Neutrophil (primary cell): ENCODE measurements around the gene MCUR1.

Experiments
- H3K27ac ChIP-seq: fragments of 200-600 bp; sonication (generic); 2 replicates; pipeline ENCODE4 v1.5.1; 2016; ENCODE audit warnings: mild to moderate bottlenecking, moderate library complexity
- H3K27me3 ChIP-seq: fragments of 200-600 bp; sonication (generic); 2 replicates; pipeline ENCODE4 v1.6.0; 2016; ENCODE audit warnings: mild to moderate bottlenecking
- H3K36me3 ChIP-seq: fragments of 200-600 bp; sonication (generic); 2 replicates; pipeline ENCODE4 v1.5.1; 2017
- H3K4me1 ChIP-seq, 2 experiments: fragments of 200-600 bp in 1 of 2; sonication (generic) in 1 of 2; 1 replicate in 1 of 2; 2 replicates in 1 of 2; pipeline versions ENCODE4 v1.5.1 to v1.6.1; 2013 to 2016; ENCODE audit warnings: low read depth in 1 of 2, low read length in 1 of 2, mild to moderate bottlenecking in 1 of 2, moderate library complexity in 1 of 2; ENCODE audit not compliant: control insufficient read depth in 1 of 2, insufficient read depth in 1 of 2
- H3K4me3 ChIP-seq, 2 experiments: fragments of 200-600 bp in 1 of 2; sonication (generic) in 1 of 2; 1 replicate in 1 of 2; 2 replicates in 1 of 2; pipeline ENCODE4 v1.5.1; 2013 to 2016; ENCODE audit warnings: low read depth in 1 of 2, low read length in 1 of 2, mild to moderate bottlenecking in 1 of 2, moderate library complexity in 1 of 2
- H3K9me3 ChIP-seq: fragments of 200-600 bp; sonication (generic); 2 replicates; pipeline ENCODE4 v1.5.1; 2016
- TF ChIP-seq, protein P1 (sequence below): fragments of 200-600 bp; sonication (generic); IDR thresholded peaks from 2 replicates; pipeline ENCODE4 v1.5.1; 2016; ENCODE audit warnings: antibody characterized with exemption

Gene MCUR1

DNA sequence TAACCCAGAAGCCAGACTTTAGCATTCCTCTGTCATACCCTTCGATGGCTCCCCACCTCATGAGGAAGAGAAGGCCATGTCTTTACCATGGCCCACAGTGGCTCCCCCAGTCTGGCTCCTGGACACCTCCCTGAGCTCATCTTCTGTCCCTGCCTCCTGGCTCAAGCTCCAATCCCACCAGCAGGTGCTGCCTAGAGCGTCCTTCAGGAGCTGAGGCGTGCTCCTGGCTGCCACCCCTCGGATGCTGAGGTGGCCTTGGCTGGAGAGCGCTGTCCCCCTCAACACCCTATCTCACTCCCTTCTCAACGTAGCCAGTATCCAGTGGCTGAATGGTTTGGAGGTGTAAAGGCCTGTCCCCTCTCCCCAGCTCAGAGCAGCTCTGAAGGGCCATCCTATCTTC lies 55.3 kb downstream of the MCUR1 start:
- no peaks in the 10 kb centered on the region for H3K9me3 ChIP-seq
- H3K27ac ChIP-seq: no peak overlapping the region
- TF ChIP-seq, protein P1, sequence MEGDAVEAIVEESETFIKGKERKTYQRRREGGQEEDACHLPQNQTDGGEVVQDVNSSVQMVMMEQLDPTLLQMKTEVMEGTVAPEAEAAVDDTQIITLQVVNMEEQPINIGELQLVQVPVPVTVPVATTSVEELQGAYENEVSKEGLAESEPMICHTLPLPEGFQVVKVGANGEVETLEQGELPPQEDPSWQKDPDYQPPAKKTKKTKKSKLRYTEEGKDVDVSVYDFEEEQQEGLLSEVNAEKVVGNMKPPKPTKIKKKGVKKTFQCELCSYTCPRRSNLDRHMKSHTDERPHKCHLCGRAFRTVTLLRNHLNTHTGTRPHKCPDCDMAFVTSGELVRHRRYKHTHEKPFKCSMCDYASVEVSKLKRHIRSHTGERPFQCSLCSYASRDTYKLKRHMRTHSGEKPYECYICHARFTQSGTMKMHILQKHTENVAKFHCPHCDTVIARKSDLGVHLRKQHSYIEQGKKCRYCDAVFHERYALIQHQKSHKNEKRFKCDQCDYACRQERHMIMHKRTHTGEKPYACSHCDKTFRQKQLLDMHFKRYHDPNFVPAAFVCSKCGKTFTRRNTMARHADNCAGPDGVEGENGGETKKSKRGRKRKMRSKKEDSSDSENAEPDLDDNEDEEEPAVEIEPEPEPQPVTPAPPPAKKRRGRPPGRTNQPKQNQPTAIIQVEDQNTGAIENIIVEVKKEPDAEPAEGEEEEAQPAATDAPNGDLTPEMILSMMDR: no peak
- peaks cover 7 to 10% of the 10 kb centered on the region in 2 experiments for H3K4me1 ChIP-seq
- no peaks in the 10 kb centered on the region for H3K36me3 ChIP-seq
- no peak overlapping the region for H3K4me3 ChIP-seq
- no peaks in the 10 kb centered on the region for H3K27me3 ChIP-seq

DNA sequence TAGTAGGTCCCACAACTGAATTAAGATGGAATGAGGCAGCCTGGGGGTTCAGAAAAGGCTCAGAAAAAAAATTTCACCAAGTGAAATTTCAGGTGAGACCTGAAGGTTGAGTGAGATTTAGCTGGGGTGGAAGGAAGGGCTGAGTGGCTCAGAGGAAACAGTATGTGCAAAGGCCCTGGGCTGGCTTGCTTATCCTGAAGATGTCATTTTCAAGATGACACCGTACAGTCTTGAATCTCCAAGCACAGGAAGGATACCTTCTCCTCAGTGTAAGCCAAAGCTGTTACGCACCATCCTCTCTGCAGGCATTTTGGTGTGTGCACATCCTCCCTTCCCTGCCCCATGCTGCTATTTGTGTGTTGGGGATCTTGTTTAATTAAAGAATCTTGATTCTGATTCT lies 59.7 kb downstream of the MCUR1 start:
- TF ChIP-seq, protein P1: no peak
- H3K9me3 ChIP-seq: no peaks in the 10 kb centered on the region
- H3K4me1 ChIP-seq: no peaks in the 10 kb centered on the region

DNA sequence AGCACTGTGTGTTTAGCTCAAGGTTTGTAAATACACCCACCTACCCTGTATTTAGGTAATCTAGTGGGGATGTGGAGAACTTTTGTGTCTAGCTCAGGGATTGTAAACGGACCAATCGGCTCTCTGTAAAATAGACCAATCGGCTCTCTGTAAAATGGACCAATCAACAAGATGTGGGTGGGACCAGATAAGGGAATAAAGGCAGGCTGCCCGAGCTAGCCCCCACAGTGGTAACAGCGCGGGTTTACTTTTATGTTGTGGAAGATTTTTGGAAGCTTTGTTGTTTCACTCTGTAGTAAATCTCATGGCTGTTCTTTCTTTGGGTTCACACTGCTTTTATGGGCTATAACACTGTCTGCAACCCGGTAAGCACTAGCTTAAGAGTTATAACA lies 70.6 kb downstream of the MCUR1 start:
- Histone ChIP-seq H3K36me3 (no peaks in the 10 kb centered on the region), H3K4me1 (no peaks in the 10 kb centered on the region), H3K27ac (no peak overlapping the region), H3K4me3 (no peak overlapping the region), H3K9me3 (no peaks in the 10 kb centered on the region), H3K27me3 (peaks cover 7% of the 10 kb centered on the region)
- TF ChIP-seq, protein P1: no peak

More for the DNA sequence above, 59.7 kb downstream of the MCUR1 start:
- H3K27ac ChIP-seq: no peak overlapping the region
- H3K27me3 ChIP-seq: no peaks in the 10 kb centered on the region
- no peaks in the 10 kb centered on the region for H3K36me3 ChIP-seq
- no peak overlapping the region for H3K4me3 ChIP-seq

DNA sequence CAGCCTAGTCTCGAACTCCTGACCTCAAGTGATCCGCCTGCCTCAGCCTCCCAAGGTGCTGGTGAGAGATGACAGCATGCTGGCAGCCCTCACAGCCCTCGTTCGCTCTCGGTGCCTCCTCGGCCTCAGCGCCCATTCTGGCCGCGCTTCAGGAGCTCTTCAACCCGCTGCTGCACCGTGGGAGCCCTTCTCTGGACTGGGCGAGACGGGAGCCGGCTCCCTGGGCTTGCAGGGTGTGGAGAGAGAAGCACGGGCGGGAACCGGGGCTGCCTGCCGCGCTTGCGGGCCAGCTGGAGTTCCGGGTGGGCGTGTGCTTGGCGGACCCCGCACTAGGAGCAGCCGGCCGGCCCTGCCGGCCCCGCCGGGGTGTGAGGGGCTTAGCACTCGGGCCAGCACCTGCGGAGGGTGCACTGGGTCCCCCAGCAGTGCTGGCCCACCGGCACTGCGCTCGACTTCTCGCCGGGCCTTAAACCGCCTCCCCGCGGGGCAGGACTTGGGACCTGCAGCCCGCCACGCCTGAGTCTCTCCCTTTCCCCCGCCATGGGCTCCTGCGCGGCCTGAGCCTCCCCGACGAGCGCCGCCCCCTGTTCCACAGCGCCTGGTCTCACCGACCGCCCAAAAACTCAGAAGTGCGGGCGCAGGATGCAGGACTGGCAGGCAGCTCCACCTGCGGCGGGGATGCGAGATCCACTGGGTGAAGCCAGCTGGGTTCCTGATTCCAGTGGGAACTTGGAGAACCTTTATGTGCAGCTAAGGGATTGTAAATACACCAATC lies 71.2 kb downstream of the MCUR1 start:
- no peak overlapping the region for H3K27ac ChIP-seq
- TF ChIP-seq, protein P1: no peak
- no peak overlapping the region for H3K4me3 ChIP-seq
- peaks cover 7% of the 10 kb centered on the region for H3K27me3 ChIP-seq
- H3K9me3 ChIP-seq: no peaks in the 10 kb centered on the region
- H3K4me1 ChIP-seq: no peaks in the 10 kb centered on the region
- H3K36me3 ChIP-seq: no peaks in the 10 kb centered on the region

DNA sequence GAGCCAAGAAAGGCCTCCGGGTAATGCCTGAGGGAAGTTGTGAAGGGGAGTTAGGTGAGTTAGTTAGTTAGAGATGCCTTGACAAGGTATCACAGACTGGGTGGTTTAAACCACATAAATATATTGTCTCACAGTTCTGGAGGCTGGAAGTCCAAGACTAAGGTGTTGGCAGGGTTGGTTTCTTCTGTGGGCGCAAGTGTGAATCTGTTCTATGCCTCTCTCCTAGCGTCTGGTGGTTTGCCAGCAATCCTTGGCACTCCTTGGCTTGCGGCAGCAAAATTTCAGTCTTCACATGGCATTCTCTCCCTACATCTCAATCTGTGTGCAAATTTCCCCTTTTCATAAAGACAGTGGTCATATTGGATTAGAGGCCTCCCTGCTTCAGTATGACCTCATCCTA lies 73.0 kb downstream of the MCUR1 start:
- Histone ChIP-seq H3K4me3 (no peak overlapping the region), H3K36me3 (no peaks in the 10 kb centered on the region), H3K4me1 (no peaks in the 10 kb centered on the region), H3K27ac (no peak overlapping the region), H3K9me3 (no peaks in the 10 kb centered on the region), H3K27me3 (peaks cover 7% of the 10 kb centered on the region)
- TF ChIP-seq, protein P1: no peak
